Measurements from ENCODE around the gene MADD. TPM values are rescaled to one million over a fixed set of nuclear protein-coding genes. Genes with fewer than 3 reads are reported as not detected.
A peak's percentile ranks its signal among the peaks of the same experiment; 100 is the strongest.

Gene MADD
- total and polyA plus RNA-seq, 2 donors (not counting 1 experiment from before 2014, with no cell fraction given): 56.8 to 108 TPM

DNA sequence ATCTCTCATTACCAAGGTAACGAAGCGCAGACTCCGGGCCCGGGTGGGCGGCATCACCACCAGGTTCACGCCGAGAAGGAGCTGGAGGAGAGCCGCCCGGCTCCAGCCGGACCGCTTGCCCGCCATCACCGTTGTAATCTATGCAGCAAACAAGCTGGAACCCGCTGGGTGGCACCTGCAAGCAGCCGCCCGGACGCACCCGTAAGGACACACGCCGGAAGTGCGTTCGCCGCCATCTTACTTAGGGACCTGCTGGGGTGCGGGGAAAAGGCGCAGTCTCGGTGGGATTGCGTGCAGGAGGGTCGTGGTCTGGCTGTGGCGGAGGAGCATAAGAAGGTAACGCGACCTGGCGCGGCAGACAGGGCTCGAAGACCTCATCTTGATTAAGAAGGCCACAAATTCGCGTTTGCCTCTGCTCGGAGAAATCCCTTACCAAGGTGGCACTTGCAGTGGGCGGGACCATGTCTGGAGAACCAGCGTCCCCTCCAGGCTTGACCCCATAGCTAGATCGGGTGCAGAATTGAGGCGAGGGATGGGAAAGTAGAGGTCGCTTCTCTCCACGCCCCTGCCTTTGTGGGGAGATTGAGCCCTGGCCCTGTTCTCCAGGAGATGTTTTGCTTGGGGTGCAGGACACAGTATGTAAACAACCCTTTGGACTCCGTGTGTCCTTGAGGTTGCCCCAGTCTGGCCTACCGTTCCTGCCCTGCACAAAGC, 21.1 kb upstream of the MADD start, which contains the start of gene ACP2:
ACP2 (minus strand) TSS at position 151 of the 714 bp plus-strand sequence; CDS start at position 126, 25 bp downstream.
- no peaks in the 10 kb centered on the region for H3K27me3 ChIP-seq (replicated peaks in 1 of 4; ENCODE audit: control extremely low read depth in 1 of 4, control insufficient read depth in 3 of 4, insufficient read depth in 4 of 4, low read length in 3 of 4)
- peak within 1 kb of the TSS; percentile 65 to 99 (median 90) for H3K4me3 ChIP-seq (ENCODE audit: control extremely low read depth in 1 of 5, extremely low read depth in 1 of 5, insufficient read depth in 1 of 5, low read depth in 2 of 5, low read length in 4 of 5)
- H3K9ac ChIP-seq (ENCODE audit: low read length): peak within 1 kb of the TSS; percentile 94
- H3K9me3 Mint-ChIP-seq (ENCODE audit: insufficient read depth): no peaks in the 10 kb centered on the region
- H3K36me3 ChIP-seq (replicated peaks in 1 of 2; ENCODE audit: control extremely low read depth in 1 of 2, control insufficient read depth in 1 of 2, extremely low read depth in 1 of 2, insufficient read depth in 2 of 2, low read length in 1 of 2): peaks cover 0 to 19% of the 10 kb centered on the region in 2 experiments
- ChIA-PET CTCF (interaction anchor here (0.6 to 2.4 kb wide), 18 partner anchors 9 to 312 kb away, joined by 3 to 15 read pairs (median 5); partner anchors contain the start of genes CSTPP1, DDB2, NR1H3 and SLC39A13), POLR2A (interaction anchor here (0.5 to 3.9 kb wide), 13 partner anchors 10 to 519 kb away, joined by 3 to 29 read pairs (median 3); partner anchors contain the start of genes DDB2, MADD, PSMC3 and SPI1)
- H2AFZ ChIP-seq (ENCODE audit: insufficient read depth, low read depth, low read length, poor library complexity, severe bottlenecking): peak within 1 kb of the TSS; percentile 98
- peaks cover 13 to 22% of the 10 kb centered on the region in 2 donors for H3K4me1 ChIP-seq (ENCODE audit: control insufficient read depth in 2 of 2, insufficient read depth in 2 of 2, low read length in 2 of 2)
- intact Hi-C loops (cut with micrococcal nuclease): loop anchor here (1.0 to 2.0 kb wide), 8 partner anchors 20 to 330 kb away; partner anchors contain the start of genes NDUFS3, PACSIN3, PSMC3 and SLC39A13
- peak; percentile 94 for ATAC-seq (ENCODE audit: low read depth)
- DNase-seq: peak; percentile 94
- no peak for TF ChIP-seq EZH2 (IDR thresholded peaks at IDR 0.05; ENCODE audit: borderline replicate concordance, insufficient read depth, low read depth, low read length, poor library complexity, severe bottlenecking)
- TF ChIP-seq, protein P1, sequence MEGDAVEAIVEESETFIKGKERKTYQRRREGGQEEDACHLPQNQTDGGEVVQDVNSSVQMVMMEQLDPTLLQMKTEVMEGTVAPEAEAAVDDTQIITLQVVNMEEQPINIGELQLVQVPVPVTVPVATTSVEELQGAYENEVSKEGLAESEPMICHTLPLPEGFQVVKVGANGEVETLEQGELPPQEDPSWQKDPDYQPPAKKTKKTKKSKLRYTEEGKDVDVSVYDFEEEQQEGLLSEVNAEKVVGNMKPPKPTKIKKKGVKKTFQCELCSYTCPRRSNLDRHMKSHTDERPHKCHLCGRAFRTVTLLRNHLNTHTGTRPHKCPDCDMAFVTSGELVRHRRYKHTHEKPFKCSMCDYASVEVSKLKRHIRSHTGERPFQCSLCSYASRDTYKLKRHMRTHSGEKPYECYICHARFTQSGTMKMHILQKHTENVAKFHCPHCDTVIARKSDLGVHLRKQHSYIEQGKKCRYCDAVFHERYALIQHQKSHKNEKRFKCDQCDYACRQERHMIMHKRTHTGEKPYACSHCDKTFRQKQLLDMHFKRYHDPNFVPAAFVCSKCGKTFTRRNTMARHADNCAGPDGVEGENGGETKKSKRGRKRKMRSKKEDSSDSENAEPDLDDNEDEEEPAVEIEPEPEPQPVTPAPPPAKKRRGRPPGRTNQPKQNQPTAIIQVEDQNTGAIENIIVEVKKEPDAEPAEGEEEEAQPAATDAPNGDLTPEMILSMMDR (IDR thresholded peaks at IDR 0.05): no peak
- peaks cover 33% of the 10 kb centered on the region for H3K79me2 ChIP-seq (ENCODE audit: control insufficient read depth, insufficient read depth, low read length)
- peak within 1 kb of the TSS; percentile 92 for H3K4me2 ChIP-seq (replicated peaks; ENCODE audit: low read depth, low read length, poor library complexity, severe bottlenecking)
- WGBS (ENCODE audit: insufficient coverage): under 1% methylated on average over 45 of the region's 45 CpGs
- no peaks in the 10 kb centered on the region for H4K20me1 ChIP-seq (ENCODE audit: control insufficient read depth, insufficient read depth, low read length, poor library complexity, severe bottlenecking)
- H3K27me3 Mint-ChIP-seq: no peaks in the 10 kb centered on the region
- H3K4me3 Mint-ChIP-seq: peak within 1 kb of the TSS; percentile 99
- peaks cover 24% of the 10 kb centered on the region for H3K4me1 Mint-ChIP-seq
- peak within 1 kb of the TSS; percentile 56 to 79 for H3K27ac ChIP-seq (ENCODE audit: low read length in 2 of 2)
- H3K9me3 ChIP-seq (ENCODE audit: control extremely low read depth in 1 of 3, control insufficient read depth in 2 of 3, insufficient read depth in 1 of 3, low read length in 2 of 3): no peaks in the 10 kb centered on the region
- H3K27ac Mint-ChIP-seq: peak within 1 kb of the TSS; percentile 99

All from B cell (primary cell).